ENCODE measurements around the gene NHEJ1. TPM values are rescaled to one million over a fixed set of nuclear protein-coding genes. Genes with fewer than 3 reads are reported as not detected.

The NHEJ1 gene
- total and polyA plus RNA-seq, 9 of the 15 experiments (the other 6 are each of a cell fraction or from before 2014, with no cell fraction given): 9.0 to 23.7 (median 13.9) TPM

DNA sequence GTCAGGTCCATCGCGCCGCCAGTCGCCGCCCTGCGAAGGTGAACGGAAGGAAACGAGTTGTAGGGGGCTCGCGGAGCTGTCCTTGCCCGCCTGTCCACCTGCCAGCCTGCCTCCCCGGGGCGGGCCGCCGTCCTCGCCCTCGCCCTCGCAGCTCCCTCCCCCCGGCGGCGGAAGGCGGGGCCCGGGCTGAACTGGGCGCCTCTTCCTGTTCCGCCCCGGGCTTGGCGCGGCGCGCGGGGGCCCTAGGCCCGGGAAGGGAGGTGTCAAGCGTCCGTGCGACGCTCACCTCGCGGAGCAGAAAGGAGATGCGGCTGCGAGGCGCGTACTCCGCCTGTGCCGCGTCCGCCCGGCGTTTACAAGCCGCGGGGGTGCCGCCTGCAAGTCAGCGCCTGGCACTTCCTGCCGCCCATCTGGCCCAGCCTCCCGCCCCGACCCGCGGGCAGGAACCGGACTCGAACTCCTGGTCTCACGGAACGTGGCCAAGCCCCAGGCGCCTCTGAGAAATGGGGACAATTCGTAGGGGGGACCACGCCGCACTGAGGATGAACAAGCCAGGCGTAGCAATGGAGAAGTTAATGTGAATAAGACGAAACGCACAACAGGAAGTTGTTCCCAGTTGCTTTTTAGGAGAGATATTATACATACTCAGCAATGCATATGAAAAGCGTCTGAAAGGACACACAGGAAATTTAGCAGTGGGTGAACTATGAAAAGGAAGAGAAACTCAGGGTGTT, 16.4 kb upstream of the NHEJ1 start, which contains the start of gene CNPPD1 (continued):
- no peak for TF ChIP-seq HDGF (IDR thresholded peaks at IDR 0.05)
- TF ChIP-seq ELF4 (CRISPR knock-in tag; IDR thresholded peaks at IDR 0.05): no peak
- TF ChIP-seq, protein P1, sequence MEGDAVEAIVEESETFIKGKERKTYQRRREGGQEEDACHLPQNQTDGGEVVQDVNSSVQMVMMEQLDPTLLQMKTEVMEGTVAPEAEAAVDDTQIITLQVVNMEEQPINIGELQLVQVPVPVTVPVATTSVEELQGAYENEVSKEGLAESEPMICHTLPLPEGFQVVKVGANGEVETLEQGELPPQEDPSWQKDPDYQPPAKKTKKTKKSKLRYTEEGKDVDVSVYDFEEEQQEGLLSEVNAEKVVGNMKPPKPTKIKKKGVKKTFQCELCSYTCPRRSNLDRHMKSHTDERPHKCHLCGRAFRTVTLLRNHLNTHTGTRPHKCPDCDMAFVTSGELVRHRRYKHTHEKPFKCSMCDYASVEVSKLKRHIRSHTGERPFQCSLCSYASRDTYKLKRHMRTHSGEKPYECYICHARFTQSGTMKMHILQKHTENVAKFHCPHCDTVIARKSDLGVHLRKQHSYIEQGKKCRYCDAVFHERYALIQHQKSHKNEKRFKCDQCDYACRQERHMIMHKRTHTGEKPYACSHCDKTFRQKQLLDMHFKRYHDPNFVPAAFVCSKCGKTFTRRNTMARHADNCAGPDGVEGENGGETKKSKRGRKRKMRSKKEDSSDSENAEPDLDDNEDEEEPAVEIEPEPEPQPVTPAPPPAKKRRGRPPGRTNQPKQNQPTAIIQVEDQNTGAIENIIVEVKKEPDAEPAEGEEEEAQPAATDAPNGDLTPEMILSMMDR (IDR thresholded peaks at IDR 0.05 in 2 of 3, conservative IDR thresholded peaks at IDR 0.05 in 1 of 3; ENCODE audit: insufficient read depth in 2 of 3, low read depth in 1 of 3, low read length in 3 of 3): no peak
- no peak for TF ChIP-seq BDP1 (IDR thresholded peaks at IDR 0.05; ENCODE audit: insufficient read depth, insufficient read length)
- TF ChIP-seq NFYB (IDR thresholded peaks at IDR 0.05; ENCODE audit: extremely low read depth, insufficient read length): no peak
- peak; percentile 55 for TF ChIP-seq NEUROD1 (IDR thresholded peaks at IDR 0.05; ENCODE audit: borderline replicate concordance, low read depth, low read length, partially characterized antibody)
- TF ChIP-seq FIP1L1 (IDR thresholded peaks at IDR 0.05; ENCODE audit: low read depth, low read length, poor library complexity, severe bottlenecking): peak; percentile 67
- TF ChIP-seq CEBPG (CRISPR knock-in tag; IDR thresholded peaks at IDR 0.05): no peak
- TF ChIP-seq CEBPG (tag; conservative IDR thresholded peaks at IDR 0.05 in 1 of 2, IDR thresholded peaks at IDR 0.05 in 1 of 2): no peak
- TF ChIP-seq HMG20A (CRISPR knock-in tag; conservative IDR thresholded peaks at IDR 0.05): no peak
- TF ChIP-seq, protein P2, sequence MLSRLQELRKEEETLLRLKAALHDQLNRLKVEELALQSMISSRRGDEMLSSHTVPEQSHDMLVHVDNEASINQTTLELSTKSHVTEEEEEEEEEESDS (CRISPR knock-in tag; IDR thresholded peaks at IDR 0.05): no peak
- TF ChIP-seq, protein P3, sequence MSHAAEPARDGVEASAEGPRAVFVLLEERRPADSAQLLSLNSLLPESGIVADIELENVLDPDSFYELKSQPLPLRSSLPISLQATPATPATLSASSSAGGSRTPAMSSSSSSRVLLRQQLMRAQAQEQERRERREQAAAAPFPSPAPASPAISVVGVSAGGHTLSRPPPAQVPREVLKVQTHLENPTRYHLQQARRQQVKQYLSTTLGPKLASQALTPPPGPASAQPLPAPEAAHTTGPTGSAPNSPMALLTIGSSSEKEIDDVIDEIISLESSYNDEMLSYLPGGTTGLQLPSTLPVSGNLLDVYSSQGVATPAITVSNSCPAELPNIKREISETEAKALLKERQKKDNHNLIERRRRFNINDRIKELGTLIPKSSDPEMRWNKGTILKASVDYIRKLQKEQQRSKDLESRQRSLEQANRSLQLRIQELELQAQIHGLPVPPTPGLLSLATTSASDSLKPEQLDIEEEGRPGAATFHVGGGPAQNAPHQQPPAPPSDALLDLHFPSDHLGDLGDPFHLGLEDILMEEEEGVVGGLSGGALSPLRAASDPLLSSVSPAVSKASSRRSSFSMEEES (CRISPR knock-in tag; IDR thresholded peaks at IDR 0.05): no peak
- TF ChIP-seq ZNF589 (CRISPR knock-in tag; IDR thresholded peaks at IDR 0.05; ENCODE audit: low read depth): no peak
- TF ChIP-seq TBL1XR1 (IDR thresholded peaks at IDR 0.05; ENCODE audit: low read length in 2 of 2): no peak
- TF ChIP-seq, protein P4, sequence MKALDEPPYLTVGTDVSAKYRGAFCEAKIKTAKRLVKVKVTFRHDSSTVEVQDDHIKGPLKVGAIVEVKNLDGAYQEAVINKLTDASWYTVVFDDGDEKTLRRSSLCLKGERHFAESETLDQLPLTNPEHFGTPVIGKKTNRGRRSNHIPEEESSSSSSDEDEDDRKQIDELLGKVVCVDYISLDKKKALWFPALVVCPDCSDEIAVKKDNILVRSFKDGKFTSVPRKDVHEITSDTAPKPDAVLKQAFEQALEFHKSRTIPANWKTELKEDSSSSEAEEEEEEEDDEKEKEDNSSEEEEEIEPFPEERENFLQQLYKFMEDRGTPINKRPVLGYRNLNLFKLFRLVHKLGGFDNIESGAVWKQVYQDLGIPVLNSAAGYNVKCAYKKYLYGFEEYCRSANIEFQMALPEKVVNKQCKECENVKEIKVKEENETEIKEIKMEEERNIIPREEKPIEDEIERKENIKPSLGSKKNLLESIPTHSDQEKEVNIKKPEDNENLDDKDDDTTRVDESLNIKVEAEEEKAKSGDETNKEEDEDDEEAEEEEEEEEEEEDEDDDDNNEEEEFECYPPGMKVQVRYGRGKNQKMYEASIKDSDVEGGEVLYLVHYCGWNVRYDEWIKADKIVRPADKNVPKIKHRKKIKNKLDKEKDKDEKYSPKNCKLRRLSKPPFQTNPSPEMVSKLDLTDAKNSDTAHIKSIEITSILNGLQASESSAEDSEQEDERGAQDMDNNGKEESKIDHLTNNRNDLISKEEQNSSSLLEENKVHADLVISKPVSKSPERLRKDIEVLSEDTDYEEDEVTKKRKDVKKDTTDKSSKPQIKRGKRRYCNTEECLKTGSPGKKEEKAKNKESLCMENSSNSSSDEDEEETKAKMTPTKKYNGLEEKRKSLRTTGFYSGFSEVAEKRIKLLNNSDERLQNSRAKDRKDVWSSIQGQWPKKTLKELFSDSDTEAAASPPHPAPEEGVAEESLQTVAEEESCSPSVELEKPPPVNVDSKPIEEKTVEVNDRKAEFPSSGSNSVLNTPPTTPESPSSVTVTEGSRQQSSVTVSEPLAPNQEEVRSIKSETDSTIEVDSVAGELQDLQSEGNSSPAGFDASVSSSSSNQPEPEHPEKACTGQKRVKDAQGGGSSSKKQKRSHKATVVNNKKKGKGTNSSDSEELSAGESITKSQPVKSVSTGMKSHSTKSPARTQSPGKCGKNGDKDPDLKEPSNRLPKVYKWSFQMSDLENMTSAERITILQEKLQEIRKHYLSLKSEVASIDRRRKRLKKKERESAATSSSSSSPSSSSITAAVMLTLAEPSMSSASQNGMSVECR (CRISPR knock-in tag; IDR thresholded peaks at IDR 0.05): peak; percentile 71; the same call in 1 of the 2 replicates
- TF ChIP-seq, protein P5, sequence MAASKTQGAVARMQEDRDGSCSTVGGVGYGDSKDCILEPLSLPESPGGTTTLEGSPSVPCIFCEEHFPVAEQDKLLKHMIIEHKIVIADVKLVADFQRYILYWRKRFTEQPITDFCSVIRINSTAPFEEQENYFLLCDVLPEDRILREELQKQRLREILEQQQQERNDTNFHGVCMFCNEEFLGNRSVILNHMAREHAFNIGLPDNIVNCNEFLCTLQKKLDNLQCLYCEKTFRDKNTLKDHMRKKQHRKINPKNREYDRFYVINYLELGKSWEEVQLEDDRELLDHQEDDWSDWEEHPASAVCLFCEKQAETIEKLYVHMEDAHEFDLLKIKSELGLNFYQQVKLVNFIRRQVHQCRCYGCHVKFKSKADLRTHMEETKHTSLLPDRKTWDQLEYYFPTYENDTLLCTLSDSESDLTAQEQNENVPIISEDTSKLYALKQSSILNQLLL (CRISPR knock-in tag; IDR thresholded peaks at IDR 0.05; ENCODE audit: borderline replicate concordance): no peak
- no peak for TF ChIP-seq FOXM1 (IDR thresholded peaks at IDR 0.05; ENCODE audit: low read depth)
- no peak for TF ChIP-seq FOXM1 (CRISPR knock-in tag; IDR thresholded peaks at IDR 0.05; ENCODE audit: low read depth)

Data from K562 (cell line).